GM18511 (cell line): ENCODE results near the gene AP5Z1.

Experiments used
- ATAC-seq: cut with Tn5 transposase; IDR thresholded peaks from one replicate; pipeline ENCODE4 v1.9.1; 2021; ENCODE audit warnings: mild to moderate bottlenecking, moderate library complexity; ENCODE audit not compliant: unreplicated experiment

Gene AP5Z1

DNA sequence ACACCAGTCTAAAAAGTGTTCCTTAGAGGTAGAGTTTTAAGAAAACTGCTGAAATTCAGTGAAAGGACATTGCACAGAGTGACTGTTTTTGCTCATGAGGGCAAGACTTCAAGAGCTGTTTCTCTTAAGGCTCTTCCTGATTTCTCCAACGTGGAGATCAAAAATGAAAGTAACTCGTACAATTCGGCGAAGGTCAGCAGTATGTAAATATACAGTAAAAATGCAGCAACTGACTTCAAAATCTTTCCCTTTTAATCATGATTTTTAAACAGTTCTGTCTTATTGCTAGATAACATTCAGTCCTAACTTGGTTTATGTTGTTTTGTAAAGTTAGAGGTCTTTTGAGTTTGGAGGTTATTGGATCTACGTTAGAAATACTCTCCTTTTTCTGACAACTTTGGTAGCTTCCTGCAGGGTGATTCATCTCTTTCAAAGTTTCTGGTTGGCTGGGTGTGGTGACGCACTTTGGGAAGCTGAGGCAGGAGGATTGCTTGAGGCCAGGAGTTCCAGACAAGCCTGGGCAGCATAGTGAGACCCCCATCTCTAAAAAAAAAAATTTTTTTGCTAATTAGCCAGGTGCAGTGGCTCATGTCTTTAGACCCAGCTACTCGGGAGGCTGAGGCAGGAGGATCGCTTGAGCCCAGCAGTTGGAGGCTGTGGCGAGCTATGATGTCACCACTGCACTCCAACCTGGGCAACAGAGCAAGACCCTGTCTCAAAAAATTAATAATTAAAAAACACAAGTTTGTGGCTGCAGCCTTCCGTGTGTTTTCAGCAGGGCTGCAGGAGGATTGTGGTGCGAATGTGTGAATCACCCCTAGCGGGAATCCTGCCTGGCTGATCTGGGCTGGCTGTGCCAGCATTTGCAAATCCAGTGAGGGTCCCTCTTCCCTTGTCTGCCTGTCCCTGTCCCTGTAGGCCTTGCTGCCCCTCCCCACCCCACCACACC is 29.2 kb upstream of the AP5Z1 start:
- ATAC-seq, result peak; percentile 41

- no peak for ATAC-seq
Observed at GRCh38 chr7:4747013-4747412, 28.4 kb upstream of the AP5Z1 start.

DNA sequence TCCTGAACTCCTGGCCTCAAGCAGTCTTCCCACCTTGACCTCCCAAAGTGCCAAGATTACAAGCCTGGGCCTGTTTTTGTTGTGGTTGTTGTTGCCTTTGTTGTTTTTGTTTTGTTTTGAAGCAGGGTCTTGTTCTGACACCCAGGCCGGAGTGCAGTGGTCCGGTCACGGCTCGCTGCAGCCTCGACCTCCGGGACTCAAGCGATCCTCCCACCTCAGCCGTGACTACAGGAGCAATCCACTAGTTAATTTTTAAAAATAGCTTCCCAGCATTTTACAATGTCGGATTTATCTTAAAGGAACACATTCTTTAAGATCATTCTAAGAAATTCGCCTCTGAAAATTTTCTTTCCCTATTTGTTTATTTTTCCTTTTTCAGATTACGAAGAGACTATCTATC is 27.7 kb upstream of the AP5Z1 start:
- ATAC-seq, result no peak

DNA sequence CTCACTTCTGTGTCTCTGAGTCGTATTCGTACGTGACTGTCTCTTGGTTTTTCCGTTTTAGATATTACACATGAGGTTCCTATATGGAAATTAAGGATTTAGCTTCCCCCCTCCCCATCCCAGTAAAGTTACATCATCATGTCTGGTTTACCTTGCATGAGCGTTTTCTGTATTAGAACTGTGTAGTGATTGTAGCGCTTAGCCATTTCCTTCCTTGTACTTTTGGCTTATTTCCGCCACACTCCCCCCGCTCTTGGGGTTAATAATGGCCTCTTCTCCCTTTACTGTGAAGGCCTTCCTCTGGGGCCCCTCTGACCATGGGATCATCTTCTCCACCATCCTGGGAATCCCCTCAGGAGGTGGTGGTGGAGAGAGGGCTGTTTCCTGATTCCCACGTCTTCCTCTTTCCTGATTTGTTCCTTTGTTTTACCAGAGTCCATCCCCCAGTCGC is 27.2 kb upstream of the AP5Z1 start:
- no peak for ATAC-seq

GRCh38 chr7:4749363-4749762 is 26.1 kb upstream of the AP5Z1 start:
- no peak for ATAC-seq

- ATAC-seq, result no peak
Observed at GRCh38 chr7:4749798-4750197, 25.6 kb upstream of the AP5Z1 start.

DNA sequence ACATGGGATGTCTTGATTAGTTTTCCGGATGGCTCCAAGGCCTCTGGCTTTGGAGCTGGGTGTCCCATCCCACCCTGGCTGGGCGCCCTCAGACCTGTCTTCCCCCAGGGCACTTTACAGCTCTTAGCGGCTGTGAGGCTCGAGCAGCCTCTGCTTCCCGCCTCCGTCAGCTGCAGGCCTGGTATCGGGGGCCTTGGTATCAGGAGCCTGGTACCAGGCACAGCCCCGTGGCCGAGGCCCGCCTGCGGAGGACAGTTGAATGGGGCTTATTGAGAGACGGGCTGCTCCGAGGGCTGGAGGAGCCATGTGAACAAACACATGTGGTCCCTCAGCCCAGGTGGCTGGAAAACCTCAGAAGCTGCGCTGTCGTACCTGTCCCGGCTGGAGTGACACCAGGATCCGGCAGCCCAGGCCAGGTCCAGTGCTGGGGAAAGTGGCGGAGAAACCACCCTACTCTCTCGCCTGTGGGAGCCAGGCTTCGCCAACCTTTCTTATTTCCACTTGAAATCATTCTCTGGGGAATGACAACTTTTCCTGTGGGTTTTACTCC is 23.9 kb upstream of the AP5Z1 start:
- ATAC-seq, result no peak

DNA sequence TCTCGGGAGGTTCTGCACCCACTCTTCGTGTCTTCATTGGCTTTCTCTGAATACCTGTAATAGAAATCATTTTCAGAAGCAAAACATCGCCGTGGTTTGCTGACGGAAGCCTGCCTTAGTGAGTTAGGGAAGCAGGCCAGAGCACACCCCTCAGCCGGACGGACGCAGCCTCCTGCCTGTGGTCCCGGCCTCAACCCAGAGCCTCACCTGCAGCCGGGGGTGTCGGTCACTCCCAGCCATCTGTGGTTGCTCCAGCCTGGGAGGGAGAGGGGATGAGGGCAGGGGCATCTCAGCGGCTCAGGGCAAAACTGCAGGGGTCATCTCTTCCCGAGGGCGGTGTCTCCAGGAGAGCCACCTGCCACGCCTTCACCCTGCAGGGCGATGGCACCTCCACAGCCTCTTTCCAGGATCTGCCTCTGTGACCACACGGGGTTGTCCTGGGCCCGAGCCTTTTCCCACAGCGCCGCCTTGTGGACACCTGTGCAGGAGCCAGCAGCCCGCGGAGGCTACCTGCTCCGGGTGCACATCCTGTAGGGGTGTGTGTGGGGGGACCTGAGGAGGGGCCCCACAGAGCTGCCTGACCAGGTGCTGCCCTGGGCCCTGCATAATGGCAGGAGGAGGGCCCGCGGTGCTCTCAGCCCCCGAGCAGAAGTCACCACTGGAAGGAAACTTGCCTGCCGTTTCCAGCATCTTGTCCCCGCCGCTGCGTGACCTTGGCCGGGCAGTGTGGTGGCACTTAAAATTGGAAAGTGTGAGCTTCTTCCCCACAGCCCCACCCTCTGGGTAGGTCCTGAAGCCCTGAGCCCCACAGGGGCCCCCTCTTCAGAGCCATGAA is 21.6 kb upstream of the AP5Z1 start:
- ATAC-seq, result peak; percentile 93

- no peak for ATAC-seq
Observed at GRCh38 chr7:4754433-4755010, 20.9 kb upstream of the AP5Z1 start.

DNA sequence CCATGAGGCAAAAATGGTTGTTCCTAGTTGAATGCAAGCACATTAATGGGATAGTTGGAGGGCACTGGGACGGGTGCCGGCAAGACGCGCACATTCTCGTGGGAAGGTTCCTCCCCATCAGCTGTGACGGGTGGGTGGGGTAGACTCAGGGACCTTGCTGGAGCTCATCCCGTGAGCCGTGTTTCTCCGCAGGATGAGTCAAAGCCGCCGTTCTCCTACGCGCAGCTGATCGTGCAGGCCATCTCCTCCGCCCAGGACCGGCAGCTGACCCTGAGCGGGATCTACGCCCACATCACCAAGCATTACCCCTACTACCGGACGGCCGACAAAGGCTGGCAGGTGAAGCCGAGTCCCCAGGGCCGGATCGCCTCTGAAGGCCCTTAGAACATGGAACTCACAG is 20.4 kb upstream of the AP5Z1 start:
- ATAC-seq, result no peak

- ATAC-seq, result no peak
Observed at GRCh38 chr7:4758111-4758510, 17.3 kb upstream of the AP5Z1 start.

DNA sequence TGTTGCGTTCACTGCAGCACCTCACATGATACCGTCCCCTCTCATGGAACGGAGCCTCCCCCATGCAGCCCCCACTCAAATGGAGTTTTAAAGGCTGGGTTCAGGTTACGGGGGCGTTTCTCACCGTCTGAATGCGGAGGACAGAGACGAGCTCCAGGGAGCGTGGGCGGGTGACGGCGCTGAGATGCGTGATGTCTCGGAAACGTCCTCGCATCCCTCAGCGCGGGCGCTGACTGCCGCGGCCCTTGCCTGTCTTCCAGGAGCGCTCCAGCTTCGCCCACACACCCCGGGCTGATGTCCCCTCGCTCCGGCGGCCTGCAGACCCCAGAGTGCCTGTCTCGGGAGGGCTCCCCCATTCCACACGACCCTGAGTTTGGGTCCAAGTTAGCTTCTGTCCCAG is 16.6 kb upstream of the AP5Z1 start:
- ATAC-seq, result no peak

GRCh38 chr7:4759211-4759610 is 16.2 kb upstream of the AP5Z1 start:
- no peak for ATAC-seq

DNA sequence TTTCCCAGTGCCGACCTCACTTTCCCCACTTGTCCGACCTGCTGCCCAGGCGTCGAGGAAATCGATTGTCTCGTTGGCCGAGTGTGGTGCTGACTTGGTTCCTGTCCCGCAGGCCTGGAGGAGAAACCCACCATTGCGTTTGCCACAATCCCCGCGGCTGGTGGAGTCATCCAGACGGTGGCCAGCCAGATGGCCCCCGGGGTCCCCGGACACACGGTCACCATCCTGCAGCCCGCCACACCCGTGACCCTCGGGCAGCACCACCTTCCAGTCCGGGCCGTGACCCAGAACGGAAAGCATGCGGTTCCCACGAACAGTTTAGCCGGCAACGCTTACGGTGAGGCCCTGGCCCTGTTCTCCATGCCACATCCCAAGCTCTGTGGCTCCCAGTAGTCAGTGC is 14.5 kb upstream of the AP5Z1 start:
- no peak for ATAC-seq

DNA sequence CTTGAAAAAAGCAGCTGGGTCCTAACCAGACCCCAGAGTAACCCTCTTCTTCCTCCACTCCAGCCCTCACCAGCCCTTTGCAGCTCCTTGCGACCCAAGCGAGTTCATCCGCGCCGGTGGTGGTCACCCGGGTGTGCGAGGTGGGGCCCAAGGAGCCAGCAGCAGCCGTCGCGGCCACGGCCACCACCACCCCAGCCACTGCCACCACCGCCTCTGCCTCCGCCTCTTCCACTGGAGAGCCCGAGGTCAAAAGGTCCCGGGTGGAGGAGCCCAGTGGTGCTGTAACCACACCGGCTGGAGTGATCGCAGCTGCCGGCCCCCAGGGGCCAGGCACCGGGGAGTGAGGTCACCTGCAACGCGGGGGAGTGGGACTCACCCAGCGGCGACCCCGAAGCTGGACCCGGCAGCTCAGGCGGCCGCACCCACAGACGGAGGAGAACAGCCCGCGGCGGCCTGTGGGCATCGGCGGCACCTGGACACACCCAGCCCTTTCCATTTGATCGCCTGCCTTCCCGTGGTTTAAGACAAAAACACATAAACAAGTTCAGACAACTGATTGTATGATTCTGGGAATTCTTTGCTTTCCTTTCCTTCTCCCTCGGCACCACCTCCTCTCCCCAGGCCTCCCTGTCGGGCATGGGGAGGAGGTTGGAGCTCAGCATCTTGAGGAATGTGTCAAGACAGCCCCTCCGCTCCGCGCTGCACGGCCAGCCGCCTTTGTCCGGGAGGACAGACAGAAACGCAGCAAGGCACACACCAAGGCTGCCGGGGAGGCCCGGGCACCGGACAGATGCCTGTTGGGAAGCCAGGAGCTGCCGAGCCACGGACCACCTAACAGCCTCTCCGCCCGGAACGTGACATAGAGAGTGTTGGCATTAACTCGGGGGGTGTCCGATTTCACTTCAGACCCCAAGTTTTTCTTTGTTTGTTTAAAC is 13.0 kb upstream of the AP5Z1 start:
- ATAC-seq, result no peak

GRCh38 chr7:4763091-4763793 is 12.2 kb upstream of the AP5Z1 start:
- ATAC-seq, result no peak

DNA sequence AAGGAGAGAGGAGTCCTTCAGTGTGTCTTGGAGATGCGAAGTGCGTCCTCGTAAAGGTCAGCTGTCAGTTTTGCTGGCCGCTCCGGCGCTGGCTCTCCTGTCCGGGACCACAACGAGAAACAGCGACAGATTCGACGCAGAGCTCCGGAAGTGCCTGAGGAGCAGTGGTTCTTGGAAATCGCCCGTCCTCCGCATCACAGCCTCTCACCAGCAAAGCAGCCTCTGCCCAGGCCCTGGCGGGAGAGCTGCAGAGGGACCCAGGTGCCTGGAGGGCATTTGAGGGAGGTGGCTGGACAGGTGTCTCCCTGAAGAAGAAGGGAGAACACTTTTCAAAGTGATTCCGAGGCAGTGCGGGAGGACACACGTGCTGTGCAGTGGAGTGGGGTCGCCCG is 11.6 kb upstream of the AP5Z1 start:
- ATAC-seq, result no peak

DNA sequence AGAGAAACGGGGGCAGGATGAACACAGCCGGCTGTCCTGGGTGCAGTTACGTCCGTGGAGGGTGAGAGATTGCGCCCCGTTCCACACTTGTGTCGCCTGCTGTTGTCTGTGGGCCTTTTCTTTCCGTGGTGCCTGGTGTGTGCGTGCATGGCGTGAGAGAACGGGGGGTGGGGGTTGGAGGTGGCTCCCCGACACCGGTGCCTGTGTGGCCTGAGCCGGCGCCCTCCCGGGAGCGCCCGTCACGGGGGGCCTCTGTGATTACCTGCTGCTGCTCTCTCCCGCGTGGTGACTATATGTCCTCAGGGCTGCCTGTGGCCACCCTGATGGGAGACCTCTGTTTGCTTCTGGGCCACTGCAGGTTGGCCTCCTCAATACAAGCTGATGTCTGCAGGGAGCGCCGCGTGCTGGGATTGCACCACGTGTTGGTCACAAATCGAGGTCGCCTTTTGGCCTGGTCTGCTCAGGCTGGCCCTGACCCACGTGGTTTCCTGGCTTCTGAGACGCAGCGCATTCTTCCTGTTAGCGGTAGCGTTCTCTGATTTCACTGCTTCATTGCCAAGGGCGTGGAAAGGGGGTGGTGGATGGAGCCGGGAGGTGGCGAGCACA is 10.9 kb upstream of the AP5Z1 start:
- no peak for ATAC-seq
